GM18511 (cell line): ENCODE results near the gene FEN1.

Source experiments
- ATAC-seq: cut with Tn5 transposase; IDR thresholded peaks from one replicate; pipeline ENCODE4 v1.9.1; 2021; ENCODE audit warnings: mild to moderate bottlenecking, moderate library complexity; ENCODE audit not compliant: unreplicated experiment

FEN1 gene

GRCh38 chr11:61792310-61793082 lies at the start of gene FEN1, which contains the start of gene TMEM258:
TSS of gene FEN1 (plus strand) at chr11:61792911. CDS start at chr11:61795362, 2,451 bp downstream.
TSS of gene TMEM258 (minus strand) at chr11:61792599. CDS start at chr11:61792558, 41 bp downstream.
- peak; percentile 90 for ATAC-seq

DNA sequence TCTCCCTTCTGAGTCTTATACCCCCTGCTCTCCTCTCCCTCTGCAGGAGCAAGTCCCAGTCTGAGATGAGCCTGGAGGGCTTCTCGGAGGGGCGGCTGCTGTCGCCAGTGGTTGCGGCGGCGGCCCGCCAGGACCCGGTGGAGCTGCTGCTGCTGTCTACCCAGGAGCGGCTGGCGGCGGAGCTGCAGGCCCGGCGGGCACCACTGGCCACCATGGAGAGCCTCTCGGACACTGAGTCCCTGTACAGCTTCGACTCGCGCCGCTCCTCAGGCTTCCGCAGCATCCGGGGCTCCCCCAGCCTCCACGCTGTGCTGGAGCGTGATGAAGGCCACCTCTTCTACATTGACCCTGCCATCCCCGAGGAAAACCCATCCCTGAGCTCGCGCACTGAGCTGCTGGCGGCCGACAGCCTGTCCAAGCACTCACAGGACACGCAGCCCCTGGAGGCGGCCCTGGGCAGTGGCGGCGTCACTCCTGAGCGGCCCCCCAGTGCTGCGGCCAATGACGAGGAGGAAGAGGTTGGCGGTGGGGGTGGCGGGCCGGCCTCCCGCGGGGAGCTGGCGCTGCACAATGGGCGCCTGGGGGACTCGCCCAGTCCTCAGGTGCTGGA lies 49.1 kb upstream of the FEN1 start:
- no peak for ATAC-seq

- no peak for ATAC-seq
Measured at GRCh38 chr11:61744181-61744580, 48.5 kb upstream of the FEN1 start.

DNA sequence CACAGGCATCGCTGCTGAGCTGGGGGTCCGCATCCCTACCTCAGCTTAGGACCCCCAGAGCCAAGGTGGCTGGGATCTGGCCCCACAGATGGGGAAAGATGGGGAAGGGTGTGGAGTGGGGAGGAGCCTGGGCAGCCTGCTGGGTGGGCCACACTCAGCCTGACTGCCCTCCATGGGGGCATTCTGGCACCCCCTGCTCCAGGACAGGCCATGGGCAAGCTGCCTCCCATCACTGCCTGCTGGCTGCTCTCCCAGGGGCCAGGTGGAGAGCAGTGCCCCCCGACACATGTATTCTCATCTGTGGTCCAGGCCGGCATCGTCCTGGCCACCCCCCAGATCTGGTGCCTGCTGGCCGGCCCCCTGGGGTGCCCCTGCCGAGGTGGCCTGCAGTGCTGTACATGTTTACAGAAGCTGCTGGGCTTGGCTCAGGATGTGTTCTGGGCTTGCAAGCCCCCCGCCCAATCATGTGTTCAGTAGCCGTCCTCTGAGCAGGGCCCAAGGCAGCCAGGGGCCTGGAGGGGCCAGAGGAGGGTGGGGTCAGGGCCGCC lies 48.0 kb upstream of the FEN1 start:
- ATAC-seq = no peak

DNA sequence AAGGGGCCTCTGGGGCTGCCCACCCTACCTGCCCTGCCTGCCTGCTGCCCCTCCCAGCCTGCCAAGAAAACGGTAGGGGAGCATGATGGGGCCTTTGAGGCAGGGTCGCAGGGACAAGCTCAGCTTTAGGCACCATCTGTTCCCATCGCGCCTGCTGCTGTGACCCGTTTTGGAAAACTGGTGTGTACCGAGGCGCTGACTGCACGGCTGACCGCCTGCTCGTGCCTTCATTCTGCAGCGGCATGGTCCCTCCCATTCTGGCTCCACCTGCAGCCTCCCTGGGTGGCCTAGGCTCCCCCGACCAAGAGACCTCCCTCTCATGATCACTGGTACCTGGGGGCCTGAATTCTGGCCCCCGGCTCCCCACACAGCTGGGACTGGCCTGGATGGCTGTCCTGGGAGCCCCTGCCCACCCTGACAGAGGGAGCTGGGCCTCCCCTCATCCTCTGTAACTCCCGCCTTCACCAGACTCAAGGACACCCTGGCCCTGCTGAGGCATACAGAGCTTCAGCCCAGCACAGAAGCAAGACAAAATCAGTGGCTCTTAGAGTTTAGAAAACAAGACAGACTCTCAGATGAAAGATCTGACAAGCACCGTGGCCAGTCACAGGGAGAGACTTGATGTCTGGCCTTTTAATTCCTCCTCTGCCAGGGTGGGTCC lies 46.8 kb upstream of the FEN1 start:
- no peak for ATAC-seq

- no peak for ATAC-seq
Measured at GRCh38 chr11:61746442-61747191, 46.1 kb upstream of the FEN1 start.

- ATAC-seq = no peak
Measured at GRCh38 chr11:61747192-61747966, 45.3 kb upstream of the FEN1 start.

- no peak for ATAC-seq
Measured at GRCh38 chr11:61747967-61748285, 44.8 kb upstream of the FEN1 start.

GRCh38 chr11:61749591-61750217 lies 43.0 kb upstream of the FEN1 start:
- ATAC-seq = no peak

GRCh38 chr11:61750631-61751273 lies 42.0 kb upstream of the FEN1 start:
- no peak for ATAC-seq

DNA sequence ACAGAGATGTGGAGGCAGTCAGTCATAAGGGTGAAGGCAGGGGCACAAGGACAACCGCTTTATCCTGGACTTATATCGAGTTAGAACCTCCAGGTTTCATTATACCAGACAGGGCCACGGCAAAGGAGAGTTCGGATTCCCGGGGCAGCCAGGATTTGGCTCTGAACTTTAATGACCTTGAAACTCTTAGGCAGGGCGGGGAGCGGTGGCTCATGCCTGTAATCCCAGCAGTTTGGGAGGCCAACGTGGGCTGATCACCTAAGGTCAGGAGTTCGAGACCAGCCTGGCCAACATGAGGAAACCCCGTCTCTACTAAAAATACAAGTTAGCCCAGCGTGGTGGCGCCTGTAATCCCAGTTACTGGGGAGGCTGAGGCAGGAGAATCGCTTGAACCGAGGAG lies 41.3 kb upstream of the FEN1 start:
- ATAC-seq = no peak

- ATAC-seq = no peak
Measured at GRCh38 chr11:61752117-61752924, 40.4 kb upstream of the FEN1 start, which contains the start of gene MYRF. TSS of gene MYRF (plus strand) at chr11:61752636. CDS start at chr11:61752745, 109 bp downstream.

DNA sequence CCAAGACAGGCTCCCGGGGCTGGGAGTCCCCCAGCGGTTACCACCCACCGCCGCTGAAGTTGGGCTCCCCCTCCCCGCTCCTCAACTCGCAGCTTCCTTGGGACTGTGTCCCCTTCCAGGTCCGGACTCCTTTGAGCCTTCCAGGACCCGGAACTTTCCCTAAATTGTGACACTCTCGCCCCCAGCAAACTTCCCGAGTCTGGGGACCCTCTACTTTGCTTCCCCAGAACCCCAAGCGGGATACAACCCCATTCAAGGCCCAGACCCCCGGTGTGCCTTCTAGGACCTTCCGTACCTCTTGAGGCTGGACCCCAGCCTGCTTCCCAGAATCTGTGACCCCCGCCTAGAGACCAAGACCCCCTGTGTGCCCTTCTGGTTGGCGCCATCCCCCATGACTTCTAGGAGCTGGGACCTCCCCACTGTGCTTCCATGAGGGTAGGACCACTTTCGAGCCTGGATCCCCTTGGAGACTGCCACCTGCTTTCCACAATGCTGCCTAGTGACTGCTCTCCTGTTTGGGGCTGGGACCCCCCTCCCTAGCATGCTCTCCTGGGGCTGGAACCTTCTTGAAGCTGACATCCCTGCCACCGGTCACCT lies 39.7 kb upstream of the FEN1 start:
- no peak for ATAC-seq

- ATAC-seq = no peak
Measured at GRCh38 chr11:61753672-61754071, 39.0 kb upstream of the FEN1 start.

DNA sequence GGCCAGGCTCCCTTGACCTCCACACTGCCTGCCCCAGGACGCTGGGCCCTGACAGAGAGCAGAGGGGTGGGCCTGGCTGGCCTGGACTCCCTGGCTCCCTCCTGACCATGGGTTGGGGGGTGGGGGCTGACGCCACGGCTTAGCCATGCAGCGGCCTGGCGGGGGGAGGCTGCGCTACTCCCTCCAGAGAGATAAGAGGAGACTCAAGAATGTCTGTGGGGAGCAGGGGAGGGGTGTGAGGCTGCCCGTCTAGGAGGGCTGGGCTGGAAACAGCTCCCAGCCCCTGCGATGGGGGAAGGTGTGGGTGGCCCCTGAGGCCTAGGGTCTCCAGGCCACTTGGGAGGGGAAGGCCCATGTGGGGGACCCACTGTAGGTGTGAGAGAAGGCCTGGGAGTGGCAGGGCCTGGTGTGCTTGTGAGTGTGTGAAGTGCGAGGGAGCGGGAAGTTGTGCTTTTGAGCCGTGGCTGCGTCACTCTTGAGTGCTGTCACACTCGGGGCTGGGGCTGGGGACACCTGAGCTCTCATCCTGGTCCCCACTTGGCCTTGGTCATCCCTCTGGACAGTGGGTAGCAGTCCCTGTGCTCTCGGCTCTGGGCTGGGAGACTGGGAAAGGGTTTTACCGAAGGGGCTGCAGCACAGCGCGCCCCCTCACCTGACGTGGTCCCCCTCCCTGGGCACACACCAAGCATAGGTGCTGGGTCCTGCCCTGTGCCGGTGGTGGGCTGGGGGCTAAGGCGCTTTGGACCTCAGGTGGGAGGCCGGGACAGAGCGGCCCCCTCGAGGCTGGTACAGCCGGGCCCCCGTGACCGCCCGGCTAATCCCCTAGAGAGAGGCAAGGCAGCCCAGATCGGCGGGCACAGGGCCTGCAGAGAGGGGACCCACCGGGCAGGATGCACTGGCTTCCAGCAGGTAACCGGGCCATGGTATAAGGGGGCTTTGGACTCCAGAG lies 37.9 kb upstream of the FEN1 start:
- ATAC-seq = no peak

GRCh38 chr11:61756147-61756451 lies 36.6 kb upstream of the FEN1 start:
- no peak for ATAC-seq
